Adrenal gland (tissue), 12 donors: ENCODE data around the gene TM4SF4. TPM values are rescaled to one million over a fixed set of nuclear protein-coding genes. Genes with fewer than 3 reads are reported as not detected.

ENCODE experiments used
- DNase-seq, 7 donors: peaks; one replicate each; pipeline ENCODE4 v3.0.0-alpha.2; 2019 to 2020
- H3K27ac ChIP-seq, 5 donors: fragments of 200-600 bp; sonication (generic) in 4 of 5; 1 replicate in 3 of 5; 2 replicates in 2 of 5; pipeline versions ENCODE4 v1.5.1 to v1.8.0; 2016 to 2020; ENCODE audit warnings: mild to moderate bottlenecking in 1 of 5
- H3K27me3 ChIP-seq: fragments of 200-600 bp; 2 replicates; pipeline ENCODE4 v1.8.0; 2021
- H3K36me3 ChIP-seq, 2 donors: fragments of 200-600 bp; replicated peaks in 1 of 2; 1 replicate in 1 of 2; 2 replicates in 1 of 2; pipeline versions ENCODE4 v1.5.1 to v1.8.0; 2018 to 2022
- H3K4me1 ChIP-seq, 2 donors: fragments of 200-600 bp; replicated peaks in 1 of 2; 1 replicate in 1 of 2; 2 replicates in 1 of 2; pipeline versions ENCODE4 v1.5.1 to v1.8.0; 2018 to 2021
- H3K4me3 ChIP-seq, 4 donors: fragments of 200-600 bp; sonication (generic) in 3 of 4; one replicate each; pipeline ENCODE4 v1.5.1; 2016 to 2018
- H3K9me3 ChIP-seq, 3 donors: fragments of 200-600 bp; sonication (generic) in 1 of 3; replicated peaks in 1 of 3; 1 replicate in 2 of 3; 2 replicates in 1 of 3; pipeline versions ENCODE4 v1.5.1 to v1.8.0; 2016 to 2021
- CTCF ChIP-seq, 6 experiments: fragments of 450-650 bp in 4 of 6; fragments of 200-600 bp in 2 of 6; sonication (generic) in 1 of 6; IDR thresholded peaks; 1 replicate in 5 of 6; 2 replicates in 1 of 6; pipeline versions ENCODE4 v1.5.1 to v1.8.0; 2016 to 2021; ENCODE audit warnings: antibody characterized with exemption in 6 of 6, mild to moderate bottlenecking in 2 of 6, moderate library complexity in 1 of 6
- POLR2A ChIP-seq, 2 donors: fragments of 450-650 bp; IDR thresholded peaks; one replicate each; pipeline ENCODE4 v1.6.1; 2017; ENCODE audit warnings: antibody characterized with exemption in 2 of 2, mild to moderate bottlenecking in 2 of 2, moderate library complexity in 1 of 2
- WGBS, 4 donors: extraction: QIAGEN DNeasy Blood & Tissue Kit in 2 of 4; methylation state at CpG; one replicate each; pipeline versions ENCODE4 v1.1.5 to v1.1.7; 2013 to 2017; 5-methylcytosine and 5-hydroxymethylcytosine counted together
- intact Hi-C, 2 donors: fragments of 100-400 bp; cut with DNase I; formaldehyde crosslinking; loops; one replicate each; pipeline versions ENCODE4 v1.14.1 to v1.15.0; 2022 to 2023
- polyA plus RNA-seq, 3 donors: library from polyadenylated mRNA; stranded (reverse); fragments of 200-250 nt in 2 of 3; fragments of 350-450 nt in 1 of 3; fragmentation: Illumina TruSeq in 1 of 3; extraction: RNeasy Lipid Tissue Mini Kit (QIAGEN cat#74804) in 1 of 3; gene quantifications; one replicate each; pipeline ENCODE4 v1.2.3, GENCODE V29; 2013 to 2014
- total RNA-seq, 9 donors: library from RNA; depleted of rRNA in 4 of 9; stranded (reverse); fragments of >200 nt in 4 of 9; fragments of 120-200 nt in 1 of 9; fragmentation: NEBNext Ultra II Directional in 1 of 9; extraction: Animal tissue kit (Norgen Biotek cat#: 25700) in 1 of 9; gene quantifications; one replicate each; pipeline versions ENCODE4 v1.1.0 to v1.2.4, GENCODE V29; 2013 to 2023
- donor health status: healthy with polysubstance abuse.
- donor health status: Bipolar disorder and iron deficiency.
- donor health status: DM: yes; HTN: yes; CAD: no.
- donor health status: DM: no; HTN: no; CAD: no.
- donor health status: DM: no; HTN: no; CAD: no.
- donor health status: DM: yes; HTN: yes; CAD: no.

The TM4SF4 gene
- total and polyA plus RNA-seq, 12 donors, result 0.08 to 2.2 (median 0.96) TPM; not detected in 3

GRCh38 chr3:149494759-149495580 is 20.5 kb downstream of the TM4SF4 start:
- DNase-seq, result no peak
- no peak for TF ChIP-seq CTCF (IDR thresholded peaks at IDR 0.05)
- no peak for TF ChIP-seq POLR2A (IDR thresholded peaks at IDR 0.05)
- WGBS, 4 donors, result 82 to 88% (median 86%) methylated on average over 5 to 6 of the region's 6 CpGs
- Histone ChIP-seq H3K4me3 (no peak overlapping the region), H3K4me1 (no peaks in the 10 kb centered on the region), H3K27ac (no peak overlapping the region), H3K27me3 (peaks cover 4% of the 10 kb centered on the region), H3K9me3 (no peaks in the 10 kb centered on the region), H3K36me3 (no peaks in the 10 kb centered on the region)
- intact Hi-C loops, result no loop called here

- TF ChIP-seq CTCF (IDR thresholded peaks at IDR 0.05), result no peak
- TF ChIP-seq POLR2A (IDR thresholded peaks at IDR 0.05), result no peak
- Histone ChIP-seq H3K9me3 (no peaks in the 10 kb centered on the region), H3K27me3 (peaks cover 4% of the 10 kb centered on the region), H3K36me3 (no peaks in the 10 kb centered on the region), H3K4me3 (no peak overlapping the region), H3K27ac (no peak overlapping the region), H3K4me1 (no peaks in the 10 kb centered on the region)
- 85 to 95% (median 89%) methylated on average over 4 to 6 of the region's 6 CpGs for WGBS, 4 donors
- intact Hi-C loops, result no loop called here
- no peak for DNase-seq
These were observed 21.2 kb downstream of the TM4SF4 start for GRCh38 chr3:149495581-149496125.

DNA sequence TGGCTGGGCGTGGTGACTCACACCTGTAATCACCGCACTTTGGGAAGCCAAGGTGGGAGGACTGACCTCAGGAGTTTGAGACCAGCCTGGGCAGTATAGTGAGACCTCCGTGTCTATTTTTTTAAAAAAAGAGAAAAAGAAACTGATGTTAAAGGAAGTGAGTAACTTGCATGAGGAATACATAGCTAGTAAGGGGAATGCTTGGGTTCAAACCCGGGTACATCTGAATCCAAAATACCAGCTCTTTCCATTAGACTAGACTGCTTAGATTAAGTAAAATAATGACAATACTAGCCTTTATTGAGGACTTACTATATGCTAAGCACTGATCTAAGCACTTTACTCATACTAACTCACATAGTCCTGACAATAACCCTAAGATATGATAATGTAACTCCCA is 22.4 kb downstream of the TM4SF4 start:
- Histone ChIP-seq H3K9me3 (no peaks in the 10 kb centered on the region), H3K27me3 (peaks cover 4% of the 10 kb centered on the region), H3K27ac (no peak overlapping the region), H3K4me1 (no peaks in the 10 kb centered on the region), H3K4me3 (no peak overlapping the region), H3K36me3 (no peaks in the 10 kb centered on the region)
- intact Hi-C loops, result no loop called here
- TF ChIP-seq POLR2A (IDR thresholded peaks at IDR 0.05) (no peak), CTCF (IDR thresholded peaks at IDR 0.05) (no peak)
- 77 to 92% (median 88%) methylated on average over 4 of the region's 4 CpGs for WGBS, 4 donors
- DNase-seq, result no peak

DNA sequence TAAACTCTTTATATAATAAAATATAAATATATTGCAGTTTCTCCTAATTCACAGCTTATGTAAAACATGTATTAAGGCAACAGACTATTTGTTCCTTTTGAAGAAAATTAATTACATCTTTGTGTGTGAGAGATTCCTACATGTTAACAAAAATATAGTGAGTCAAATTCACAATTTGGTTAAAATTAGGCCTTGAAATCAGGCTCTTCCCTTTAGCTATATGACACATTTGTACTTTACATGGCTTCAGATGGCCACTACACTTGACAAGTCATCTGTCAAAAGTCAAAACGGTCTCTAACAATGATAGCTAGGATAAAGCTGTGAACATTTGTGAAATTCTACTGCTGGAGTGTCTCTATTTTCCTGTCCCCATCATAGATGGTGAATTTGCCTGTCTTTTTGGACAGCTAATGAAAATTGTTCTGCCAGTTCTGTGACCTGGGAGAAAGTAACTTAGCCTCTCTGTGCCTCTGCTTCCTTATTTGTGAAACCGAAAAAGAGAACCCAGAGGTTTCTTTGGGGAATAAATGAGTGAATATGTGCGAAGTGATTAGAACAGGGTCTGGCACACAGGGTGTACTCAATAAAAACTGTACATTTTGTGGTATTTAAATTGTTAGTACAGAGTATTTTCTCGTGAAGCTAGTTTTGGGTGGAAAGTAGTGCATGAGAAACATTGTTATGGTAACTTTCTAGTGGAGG is 23.6 kb downstream of the TM4SF4 start:
- DNase-seq, result no peak
- H3K27ac ChIP-seq, result no peak overlapping the region
- no peak overlapping the region for H3K4me3 ChIP-seq
- WGBS, 4 donors, result 52 to 58% (median 57%) methylated on average over 4 of the region's 4 CpGs
- no peaks in the 10 kb centered on the region for H3K9me3 ChIP-seq
- no peaks in the 10 kb centered on the region for H3K36me3 ChIP-seq
- TF ChIP-seq POLR2A (IDR thresholded peaks at IDR 0.05) (no peak), CTCF (IDR thresholded peaks at IDR 0.05) (no peak)
- intact Hi-C loops, result no loop called here
- H3K27me3 ChIP-seq, result peaks cover 4% of the 10 kb centered on the region
- no peaks in the 10 kb centered on the region for H3K4me1 ChIP-seq
